C4-2B (cell line): Measurements from ENCODE around the gene SCN9A.

Source experiments
- ZFX ChIP-seq: fragments of 450-650 bp; IDR thresholded peaks from 2 replicates; pipeline ENCODE4 v1.6.1; 2017
- TF ChIP-seq, protein P1 (sequence below): fragments of 450-650 bp; conservative IDR thresholded peaks from 2 replicates; pipeline ENCODE4 v1.5.1; 2017; ENCODE audit warnings: mild to moderate bottlenecking

DNA sequence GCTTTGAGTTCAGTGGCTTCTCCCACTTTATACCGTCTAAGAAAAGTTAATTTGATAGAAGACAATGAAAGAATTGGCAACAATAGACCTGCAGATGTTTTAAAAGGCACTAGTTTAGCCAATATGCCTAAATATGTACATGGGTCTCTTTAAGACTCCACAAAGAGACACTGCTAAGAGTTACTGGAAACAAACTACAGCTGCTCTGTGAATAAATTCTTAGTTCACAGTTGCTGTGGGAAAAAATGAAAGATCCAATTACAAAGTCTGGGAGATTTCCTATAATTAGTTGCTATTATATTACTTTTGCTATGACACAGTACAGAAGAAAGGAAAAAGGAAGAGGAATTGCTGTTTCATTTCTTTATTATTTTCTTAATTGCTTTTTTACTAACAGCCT, 34.3 kb downstream of the SCN9A start:
- TF ChIP-seq, protein P1, sequence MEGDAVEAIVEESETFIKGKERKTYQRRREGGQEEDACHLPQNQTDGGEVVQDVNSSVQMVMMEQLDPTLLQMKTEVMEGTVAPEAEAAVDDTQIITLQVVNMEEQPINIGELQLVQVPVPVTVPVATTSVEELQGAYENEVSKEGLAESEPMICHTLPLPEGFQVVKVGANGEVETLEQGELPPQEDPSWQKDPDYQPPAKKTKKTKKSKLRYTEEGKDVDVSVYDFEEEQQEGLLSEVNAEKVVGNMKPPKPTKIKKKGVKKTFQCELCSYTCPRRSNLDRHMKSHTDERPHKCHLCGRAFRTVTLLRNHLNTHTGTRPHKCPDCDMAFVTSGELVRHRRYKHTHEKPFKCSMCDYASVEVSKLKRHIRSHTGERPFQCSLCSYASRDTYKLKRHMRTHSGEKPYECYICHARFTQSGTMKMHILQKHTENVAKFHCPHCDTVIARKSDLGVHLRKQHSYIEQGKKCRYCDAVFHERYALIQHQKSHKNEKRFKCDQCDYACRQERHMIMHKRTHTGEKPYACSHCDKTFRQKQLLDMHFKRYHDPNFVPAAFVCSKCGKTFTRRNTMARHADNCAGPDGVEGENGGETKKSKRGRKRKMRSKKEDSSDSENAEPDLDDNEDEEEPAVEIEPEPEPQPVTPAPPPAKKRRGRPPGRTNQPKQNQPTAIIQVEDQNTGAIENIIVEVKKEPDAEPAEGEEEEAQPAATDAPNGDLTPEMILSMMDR: no peak
- no peak for TF ChIP-seq ZFX
